ENCODE results near the gene CDH10. TPM values are rescaled to one million over a fixed set of nuclear protein-coding genes. Genes with fewer than 3 reads are reported as not detected.

The CDH10 gene
- total RNA-seq, 1 experiment from 2014 or later: 0.31 TPM

- no peaks in the 10 kb centered on the region for H3K27me3 ChIP-seq (ENCODE audit: insufficient read depth, low read length)
- Mint-ChIP-seq H3K36me3 (ENCODE audit: insufficient read depth in 1 of 3, low read depth in 3 of 3) (peaks cover 3 to 30% (median 7%) of the 10 kb centered on the region in 3 experiments; a peak in 4 of 7 replicates), H3K27ac (no peak overlapping the region), H3K9me3 (peaks cover 14 to 17% of the 10 kb centered on the region in 2 experiments; a peak in 4 of 5 replicates), H3K27me3 (ENCODE audit: low read depth) (no peaks in the 10 kb centered on the region), H3K4me1 (peaks cover 7 to 9% of the 10 kb centered on the region in 2 experiments), H3K4me3 (no peak overlapping the region)
- no peak overlapping the region for H2BK5ac ChIP-seq (ENCODE audit: insufficient read length, low read length)
- no peak overlapping the region for H4K5ac ChIP-seq (ENCODE audit: insufficient read length, low read depth, low read length)
- no CpG with 5 or more reads among the region's 1 CpG for WGBS (ENCODE audit: extremely low coverage, insufficient read length, low lambda C conversion rate)
- no peak overlapping the region for H4K8ac ChIP-seq (replicated peaks; ENCODE audit: insufficient read length, low read depth, low read length)
- H3K14ac ChIP-seq (ENCODE audit: insufficient read depth, low read length): no peak overlapping the region
- H3K4ac ChIP-seq (ENCODE audit: low read depth, low read length): no peak overlapping the region
- H3K27ac ChIP-seq (ENCODE audit: insufficient read length, low read depth, low read length): no peak overlapping the region
- H4K91ac ChIP-seq (ENCODE audit: insufficient read length, low read depth, low read length): no peak overlapping the region
- H3K9ac ChIP-seq (ENCODE audit: extremely low read depth, insufficient read length, low read length): no peak overlapping the region
- H3K23me2 ChIP-seq (ENCODE audit: insufficient read length, low read depth, low read length, poor library complexity, severe bottlenecking): no peaks in the 10 kb centered on the region
- TF ChIP-seq CTCF (conservative IDR thresholded peaks at IDR 0.05): no peak
- no peak overlapping the region for H2AFZ ChIP-seq (ENCODE audit: low read length)
- no peak overlapping the region for H2BK15ac ChIP-seq (ENCODE audit: low read depth, low read length)
- no peak overlapping the region for H3K4me2 ChIP-seq (ENCODE audit: insufficient read depth, insufficient read length, low read length)
- no peak overlapping the region for H2AK5ac ChIP-seq (ENCODE audit: insufficient read length, low read length)
- DNase-seq: no peak
- H2BK12ac ChIP-seq (ENCODE audit: insufficient read length, low read depth, low read length): no peak overlapping the region
- H3K56ac ChIP-seq (ENCODE audit: insufficient read length, low read depth, low read length): no peak overlapping the region
- no peak overlapping the region for H3K23ac ChIP-seq (ENCODE audit: insufficient read length, low read depth, low read length)
- no peaks in the 10 kb centered on the region for H3K9me3 ChIP-seq (ENCODE audit: control insufficient read depth, low read depth, low read length)
- no peaks in the 10 kb centered on the region for H3K4me1 ChIP-seq (ENCODE audit: insufficient read depth, low read length)
- no peaks in the 10 kb centered on the region for H4K20me1 ChIP-seq (ENCODE audit: control insufficient read depth, insufficient read depth, insufficient read length)
- H3K18ac ChIP-seq (ENCODE audit: insufficient read length, low read depth, low read length): no peak overlapping the region
- no peak overlapping the region for H3T11ph ChIP-seq (ENCODE audit: low read length)
- no peak overlapping the region for H2BK120ac ChIP-seq (ENCODE audit: low read depth, low read length, poor library complexity, severe bottlenecking)
- H3K79me1 ChIP-seq (ENCODE audit: insufficient read depth, low read depth, low read length, poor library complexity, severe bottlenecking): no peaks in the 10 kb centered on the region
- no peak overlapping the region for H2BK20ac ChIP-seq (ENCODE audit: low read depth, low read length, poor library complexity, severe bottlenecking)
- H3K79me2 ChIP-seq (ENCODE audit: insufficient read depth, low read length): no peaks in the 10 kb centered on the region
Measured at GRCh38 chr5:24475101-24475500, 169.7 kb downstream of the CDH10 start.

Measured in H9 (cell line).